ENCODE data around the gene RAMACL.

RAMACL gene

DNA sequence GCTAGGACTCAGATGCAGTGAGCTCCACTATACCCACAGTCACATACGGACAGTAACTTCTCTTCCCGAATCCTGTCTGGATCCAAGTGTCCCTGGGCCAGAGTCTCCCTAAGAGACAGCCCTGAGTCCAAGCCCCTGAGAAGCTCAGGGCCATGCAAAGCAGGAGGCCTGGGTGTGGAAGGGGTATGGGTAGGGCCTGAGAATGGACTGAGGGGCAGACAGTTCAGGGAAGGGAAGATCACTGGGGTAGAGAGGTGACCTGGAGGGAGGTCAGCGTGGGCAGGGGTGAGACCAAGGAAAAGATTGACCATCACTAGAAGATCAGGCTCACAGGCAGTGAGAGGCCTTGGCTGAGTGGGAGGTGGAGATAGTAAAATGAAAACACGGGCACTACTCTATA lies 31.8 kb upstream of the RAMACL start:
- DNase-seq (ENCODE audit: low spot score), result no peak

DNA sequence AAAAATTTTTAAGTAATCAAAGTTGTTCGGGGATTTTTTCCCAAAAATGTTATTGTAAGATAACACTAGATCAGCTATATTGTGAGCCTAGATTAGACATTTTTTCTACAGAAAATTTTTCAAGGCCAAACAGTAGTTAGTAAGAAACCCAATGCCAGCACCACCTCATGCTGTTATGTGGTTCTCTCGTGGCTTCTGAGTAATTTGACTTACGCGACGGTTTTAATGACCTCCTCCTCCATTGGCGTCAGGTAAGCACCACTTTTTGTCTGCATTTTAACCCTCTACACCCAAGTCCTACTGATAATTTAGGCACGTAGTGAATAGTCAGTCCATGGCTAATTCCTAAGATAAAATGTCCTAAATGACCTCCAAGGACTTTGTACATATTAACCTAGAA lies 30.9 kb upstream of the RAMACL start:
- DNase-seq (ENCODE audit: low spot score), result no peak

DNA sequence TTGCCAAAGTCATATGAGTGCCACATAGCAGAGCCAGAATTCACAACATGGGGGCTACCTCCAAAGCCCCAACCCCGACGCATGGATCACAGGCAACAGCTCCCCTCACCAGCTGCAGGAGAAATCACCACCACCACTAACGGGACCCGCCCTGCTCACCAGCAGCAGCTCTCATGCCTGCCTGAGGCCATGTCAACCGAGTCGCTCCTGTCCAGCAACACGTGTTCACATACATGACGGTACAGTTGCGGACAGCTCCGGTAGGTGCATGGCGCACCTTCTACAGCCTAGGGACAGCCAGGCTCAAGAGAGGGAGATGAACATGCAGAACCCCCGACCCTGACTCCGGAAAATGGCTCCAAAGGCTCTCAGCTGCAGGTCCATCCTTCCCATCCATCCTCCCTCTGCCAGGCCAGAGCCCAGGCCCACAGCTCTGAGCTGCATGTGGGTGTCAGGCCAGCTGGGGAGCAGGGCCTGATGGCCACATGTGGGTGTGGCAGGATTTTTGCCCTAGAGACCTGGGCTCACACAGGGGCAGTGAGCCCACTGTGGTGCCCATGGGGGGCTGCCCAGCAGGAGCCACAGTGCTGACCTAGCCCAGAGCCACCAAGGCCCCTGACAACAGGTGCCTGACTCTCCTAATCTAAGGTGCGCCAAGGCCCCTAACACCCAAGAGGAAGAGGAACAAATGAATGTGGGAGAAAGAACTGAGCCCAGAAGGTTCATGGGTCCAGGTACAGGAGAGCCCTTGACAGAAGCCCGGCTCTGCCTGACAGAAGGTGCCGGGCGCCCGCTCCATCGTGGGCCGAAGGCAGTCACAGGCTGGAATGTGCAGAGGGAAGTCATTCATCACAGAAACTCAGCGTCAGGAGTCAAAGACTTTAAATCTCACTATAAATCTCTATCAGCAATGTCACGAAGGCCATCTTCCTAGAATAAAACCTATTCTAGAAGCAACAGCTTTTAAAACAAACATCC lies 30.1 kb upstream of the RAMACL start:
- DNase-seq (ENCODE audit: low spot score), result no peak

DNA sequence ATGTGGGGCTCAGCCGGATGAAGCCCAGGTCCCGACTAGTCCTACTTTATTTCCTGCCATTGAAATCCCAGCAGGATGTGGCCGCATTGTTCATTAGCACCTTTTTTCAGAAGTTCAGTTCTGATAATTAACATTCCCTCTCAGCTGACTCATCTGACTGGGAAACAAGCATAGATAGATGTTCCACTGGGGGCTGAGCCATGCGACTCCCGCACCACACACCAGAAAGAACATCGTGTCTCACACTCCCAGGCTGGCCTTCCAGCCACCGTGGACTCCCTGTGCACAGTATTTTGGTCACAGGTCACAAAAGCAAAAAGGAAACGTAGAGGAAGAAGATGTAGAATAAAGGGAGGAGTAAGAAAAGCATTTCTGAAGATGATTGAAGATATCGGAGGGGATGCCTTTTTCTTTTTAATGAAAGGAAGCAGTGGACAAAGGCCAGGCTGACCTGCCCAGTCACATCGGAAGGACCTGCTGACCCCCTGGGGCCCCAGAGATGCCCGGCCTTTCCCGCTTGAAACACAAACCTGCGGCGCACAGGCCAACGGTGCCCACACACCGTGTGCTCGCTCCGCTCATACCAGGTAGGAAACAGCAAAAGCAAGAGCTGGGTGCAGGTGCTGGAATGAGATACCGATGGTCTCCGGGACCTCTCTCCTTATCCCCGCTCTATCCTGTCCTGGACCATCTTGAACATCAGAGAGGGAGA lies 28.7 kb upstream of the RAMACL start:
- DNase-seq (ENCODE audit: low spot score), result no peak

DNA sequence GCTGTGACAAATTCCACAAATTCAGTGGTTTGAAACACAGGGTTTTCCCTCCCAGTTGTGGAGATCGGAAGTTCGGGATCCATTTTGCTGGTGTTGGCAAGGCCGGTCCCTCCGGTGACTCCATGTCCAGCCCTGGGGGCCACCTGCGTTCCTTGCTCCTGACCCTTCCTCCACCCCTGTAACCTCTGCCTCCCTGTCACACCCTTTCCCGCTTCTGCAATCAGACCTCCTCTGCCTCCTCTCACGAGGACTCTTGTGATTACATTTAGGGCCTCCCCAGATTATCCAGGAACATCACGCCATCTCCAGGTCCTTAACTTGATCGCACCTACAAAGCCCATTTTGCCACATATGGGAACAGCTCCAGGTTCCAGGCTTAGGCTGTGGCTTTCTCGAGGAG lies 28.1 kb upstream of the RAMACL start:
- DNase-seq (ENCODE audit: low spot score), result no peak

DNA sequence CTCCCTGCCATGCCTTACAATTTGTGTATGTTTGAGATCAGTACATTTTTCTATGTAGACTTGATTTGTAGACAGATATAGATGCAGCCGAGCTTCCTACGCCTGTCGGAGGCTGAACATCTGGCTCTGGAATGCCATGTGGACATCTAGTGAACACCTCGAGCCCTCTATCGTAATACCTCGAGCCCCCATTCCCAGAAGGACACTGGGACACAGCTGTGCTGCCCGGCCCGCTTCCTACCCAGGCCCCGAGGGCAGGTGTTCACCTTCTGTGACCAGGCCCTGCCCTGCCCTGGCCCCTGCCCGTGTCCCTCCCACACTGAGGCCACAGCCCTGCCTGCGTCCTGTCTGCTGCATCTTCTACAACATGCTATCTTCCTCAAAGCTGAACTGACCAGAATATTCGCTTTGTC lies 27.7 kb upstream of the RAMACL start:
- DNase-seq (ENCODE audit: low spot score), result no peak

DNA sequence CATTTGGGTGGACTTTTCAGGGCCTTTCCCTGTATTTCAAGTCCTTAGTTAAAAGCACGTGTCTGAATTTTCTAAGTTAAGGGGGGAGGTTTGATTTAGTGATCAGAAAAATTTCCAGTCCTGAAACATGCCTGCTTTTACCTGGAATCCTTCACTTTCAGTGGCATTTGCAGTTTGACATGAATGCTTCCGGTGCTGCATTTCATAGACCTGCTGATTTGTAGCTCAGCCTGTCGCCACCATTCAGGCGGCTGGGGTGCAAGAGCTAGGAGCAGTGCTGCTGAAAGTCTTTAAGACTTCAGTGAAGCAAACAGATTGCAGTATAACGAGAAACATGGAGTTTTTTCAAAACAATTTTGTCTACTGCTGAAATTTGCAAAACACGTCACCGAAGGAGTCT lies 26.5 kb upstream of the RAMACL start:
- no peak for DNase-seq (ENCODE audit: low spot score)

DNA sequence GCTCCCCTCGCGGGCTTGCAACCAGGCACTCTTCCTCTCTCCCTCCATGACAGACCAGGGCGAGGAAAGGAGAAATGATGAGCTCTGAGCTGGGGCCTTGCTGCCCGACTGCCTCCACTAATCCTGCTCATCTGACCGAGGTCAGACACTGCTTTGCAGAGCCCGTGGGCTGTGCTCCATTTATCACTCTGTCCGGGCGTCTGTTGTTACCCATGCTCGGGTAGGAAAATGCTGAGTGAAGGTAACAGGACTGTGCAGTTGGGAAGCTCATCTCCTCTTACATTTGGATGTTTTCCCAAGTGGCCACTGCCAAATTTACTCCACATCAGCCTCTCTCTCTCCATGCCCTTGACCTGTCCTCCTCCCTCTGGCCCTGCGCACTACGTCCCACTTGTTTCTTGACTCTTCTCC lies 26.0 kb upstream of the RAMACL start:
- DNase-seq (ENCODE audit: low spot score), result no peak

DNA sequence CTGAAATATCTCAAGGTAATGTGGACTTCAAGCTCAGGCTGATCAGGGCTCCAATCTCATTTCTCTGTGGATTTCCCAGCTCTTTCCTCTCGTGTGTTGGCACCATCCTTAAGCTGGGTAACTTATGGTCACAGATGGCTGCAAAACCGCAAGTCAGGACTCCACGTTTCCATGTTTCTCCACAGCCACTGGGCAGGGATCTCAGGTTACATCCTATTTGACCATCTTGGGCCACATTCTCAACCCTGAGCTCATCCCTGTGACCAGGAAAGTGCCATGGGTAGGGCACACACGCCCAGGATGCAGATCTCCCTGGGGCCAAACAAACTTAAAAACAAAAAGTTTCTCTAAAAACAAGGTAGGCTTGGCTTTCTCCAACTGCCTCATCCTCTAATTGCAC lies 25.2 kb upstream of the RAMACL start:
- no peak for DNase-seq (ENCODE audit: low spot score)

DNA sequence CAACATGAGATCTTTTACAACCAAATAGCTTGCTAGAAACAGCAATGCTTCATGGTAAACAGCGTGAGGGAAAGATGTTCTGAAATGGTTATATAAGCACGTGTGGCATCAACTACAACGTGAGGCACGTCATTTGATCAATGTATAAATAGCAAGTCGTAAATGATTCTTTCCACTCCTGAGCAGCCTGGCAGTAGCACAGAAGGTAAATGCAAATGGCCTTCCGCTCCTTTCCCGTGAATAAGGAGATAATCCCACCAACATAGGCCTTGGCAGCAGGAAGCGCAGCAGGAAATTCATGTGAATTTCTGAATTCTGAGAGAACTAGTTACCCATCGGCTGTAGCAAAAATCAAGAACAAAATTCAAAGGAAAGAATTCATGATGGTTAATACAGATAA lies 23.6 kb upstream of the RAMACL start:
- no peak for DNase-seq (ENCODE audit: low spot score)

DNA sequence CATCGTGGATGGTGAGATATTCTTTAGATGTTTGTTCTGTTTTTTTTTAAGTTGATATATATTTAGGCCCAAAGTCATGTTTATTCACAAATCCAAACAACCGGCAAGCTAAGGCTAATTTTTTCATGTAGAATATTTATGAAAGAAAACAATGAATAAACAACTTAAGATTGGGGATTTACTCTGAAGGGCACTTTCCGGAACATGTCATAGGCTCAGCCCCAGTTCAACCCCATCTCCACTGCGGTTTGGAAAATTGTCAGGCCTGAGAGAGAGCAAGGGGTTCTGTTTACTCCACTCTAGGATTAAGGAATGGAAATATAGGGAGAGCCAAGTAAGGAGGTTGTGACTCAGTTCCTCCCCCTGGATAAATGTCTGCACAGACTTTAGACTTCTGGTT lies 22.3 kb upstream of the RAMACL start:
- DNase-seq (ENCODE audit: low spot score), result no peak

DNA sequence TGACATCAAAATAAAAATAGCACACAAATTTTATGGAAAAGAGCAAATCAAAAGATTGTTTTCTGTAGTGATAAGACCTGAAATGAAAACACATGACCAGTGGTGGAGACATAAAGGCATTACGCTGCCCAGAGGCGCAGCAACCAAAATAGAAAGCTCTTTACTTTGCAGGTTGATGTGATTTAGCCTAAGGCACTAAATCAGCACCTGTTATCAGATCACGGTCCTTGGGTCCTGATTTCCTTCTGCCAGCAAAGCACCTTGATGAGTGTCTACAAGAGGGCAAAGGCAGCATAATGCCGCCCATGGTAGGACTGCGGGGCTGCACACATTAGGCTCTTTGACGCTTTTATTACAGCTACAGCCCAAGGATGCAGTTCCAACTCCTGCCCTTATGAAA lies 19.3 kb upstream of the RAMACL start:
- DNase-seq (ENCODE audit: low spot score), result no peak

DNA sequence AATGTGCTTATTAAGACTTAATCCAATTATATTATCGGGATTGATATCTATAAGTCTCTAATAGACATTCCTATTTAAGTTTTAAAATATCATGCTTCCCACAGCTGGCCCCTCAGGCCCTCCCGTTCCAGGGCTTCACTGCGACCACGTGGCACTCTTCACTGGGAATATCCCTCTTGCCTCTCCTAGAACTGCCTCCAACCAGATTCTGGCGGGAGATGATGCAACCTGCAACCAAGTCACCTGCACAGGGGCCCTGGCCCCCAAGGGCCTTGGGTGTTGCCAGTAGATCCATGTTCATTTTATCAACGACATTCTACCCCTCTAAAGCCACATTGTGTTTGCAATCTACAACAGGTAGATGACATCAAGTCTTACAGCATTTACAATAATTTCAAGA lies 18.4 kb upstream of the RAMACL start:
- DNase-seq (ENCODE audit: low spot score), result no peak

DNA sequence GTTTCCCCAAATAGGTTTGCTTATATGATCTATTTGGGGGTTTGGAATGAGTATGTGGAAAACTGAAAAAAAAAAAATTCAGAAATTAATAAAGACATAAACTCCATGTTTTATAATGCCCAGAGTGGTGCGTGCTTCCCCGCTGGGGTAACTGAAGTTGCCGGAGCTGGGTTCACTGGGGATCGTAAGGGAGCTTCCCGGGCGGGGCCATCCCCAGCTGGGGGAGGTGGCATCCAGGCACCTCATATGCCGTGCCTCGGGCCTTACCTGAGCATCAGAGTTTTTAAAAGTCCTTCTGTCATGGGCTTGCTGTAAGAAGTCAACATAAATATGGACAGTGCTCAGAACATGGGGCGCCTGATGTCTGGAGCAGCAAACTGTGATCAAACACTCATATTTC lies 17.9 kb upstream of the RAMACL start:
- no peak for DNase-seq (ENCODE audit: low spot score)

DNA sequence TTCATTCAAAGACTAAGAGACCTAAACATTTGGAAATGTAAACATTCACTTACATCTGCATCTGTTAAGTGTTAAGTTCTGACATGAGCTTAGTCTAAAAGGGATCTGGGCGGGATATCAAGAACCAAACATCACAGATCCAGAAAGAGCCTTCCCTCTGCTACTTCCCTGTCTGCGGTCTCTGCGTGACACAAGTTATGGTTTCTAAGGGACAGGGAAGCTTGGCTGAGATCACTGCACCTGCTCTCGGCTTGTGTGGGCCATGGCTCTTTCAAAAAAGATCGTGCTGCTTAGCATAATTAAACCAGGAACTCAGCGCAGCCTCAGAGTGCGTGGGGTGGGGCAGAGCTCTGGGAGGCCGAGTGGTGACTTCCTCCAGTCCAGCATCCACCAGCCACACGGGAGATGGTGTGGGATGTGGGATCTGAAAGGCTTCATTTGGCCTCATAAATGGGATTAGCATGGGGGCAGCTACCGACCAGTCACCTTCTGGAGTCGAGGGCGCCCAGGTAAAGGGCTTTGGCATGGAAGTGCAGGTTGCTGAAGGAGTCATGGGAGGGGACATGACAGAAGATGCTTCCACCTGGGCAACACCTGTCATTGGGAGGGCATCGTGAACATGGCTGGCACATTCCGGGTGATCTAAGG lies 16.7 kb upstream of the RAMACL start:
- DNase-seq (ENCODE audit: low spot score), result no peak

DNA sequence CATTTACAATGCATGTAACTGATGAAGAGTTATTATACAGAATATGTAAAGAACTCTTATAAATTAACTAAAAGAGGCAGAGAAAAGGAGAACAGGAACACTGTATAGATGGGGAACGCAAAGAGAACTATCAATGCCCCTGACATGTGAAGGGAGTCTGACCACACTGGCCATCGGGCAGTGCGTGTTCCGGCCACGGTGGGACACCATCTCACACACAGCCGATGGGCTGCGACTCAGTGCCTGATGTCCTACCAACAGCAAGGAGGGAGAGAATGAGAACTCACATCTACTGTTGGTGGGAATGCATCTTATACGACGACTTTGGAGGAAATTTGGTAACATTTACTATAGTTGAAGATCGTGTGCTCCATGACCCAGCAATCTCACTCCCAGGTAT lies 15.5 kb upstream of the RAMACL start:
- no peak for DNase-seq (ENCODE audit: low spot score)

DNA sequence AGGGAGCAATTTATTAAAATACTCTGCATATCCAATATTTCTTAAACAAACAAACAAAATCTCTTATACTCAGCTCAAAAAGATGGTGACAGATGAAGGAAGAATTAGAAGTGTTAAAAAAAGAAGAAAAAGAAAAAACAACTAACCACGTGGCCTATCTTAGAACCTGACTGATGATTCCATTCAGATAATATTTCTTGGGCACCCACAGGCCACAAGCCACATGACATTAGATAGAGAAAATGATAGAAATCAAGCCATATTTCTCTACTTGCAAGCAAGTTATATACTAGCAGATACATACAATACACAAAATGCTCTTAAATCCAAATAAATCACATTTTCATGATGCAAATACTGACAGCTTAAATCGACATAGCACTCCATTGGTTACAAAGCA lies 14.5 kb upstream of the RAMACL start:
- no peak for DNase-seq (ENCODE audit: low spot score)

DNA sequence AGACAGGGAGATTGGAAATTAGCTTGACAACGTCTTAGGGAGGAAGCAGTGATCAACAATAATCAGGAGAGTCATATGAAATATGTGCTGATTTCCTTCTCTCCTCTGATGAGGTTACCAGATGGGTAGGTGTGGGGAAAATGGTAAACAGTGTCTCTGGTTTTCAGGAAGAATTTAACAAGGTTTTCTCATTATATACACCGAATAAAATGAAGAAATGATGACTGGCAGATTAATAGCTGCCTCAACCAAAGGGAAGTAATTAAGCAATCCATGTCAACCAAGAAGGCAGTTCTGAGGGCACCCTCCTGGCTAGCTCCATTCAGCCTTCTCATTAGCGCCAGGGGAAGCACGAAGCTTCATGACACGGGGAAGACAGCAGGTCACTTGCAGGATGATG lies 12.7 kb upstream of the RAMACL start:
- DNase-seq (ENCODE audit: low spot score), result no peak

DNA sequence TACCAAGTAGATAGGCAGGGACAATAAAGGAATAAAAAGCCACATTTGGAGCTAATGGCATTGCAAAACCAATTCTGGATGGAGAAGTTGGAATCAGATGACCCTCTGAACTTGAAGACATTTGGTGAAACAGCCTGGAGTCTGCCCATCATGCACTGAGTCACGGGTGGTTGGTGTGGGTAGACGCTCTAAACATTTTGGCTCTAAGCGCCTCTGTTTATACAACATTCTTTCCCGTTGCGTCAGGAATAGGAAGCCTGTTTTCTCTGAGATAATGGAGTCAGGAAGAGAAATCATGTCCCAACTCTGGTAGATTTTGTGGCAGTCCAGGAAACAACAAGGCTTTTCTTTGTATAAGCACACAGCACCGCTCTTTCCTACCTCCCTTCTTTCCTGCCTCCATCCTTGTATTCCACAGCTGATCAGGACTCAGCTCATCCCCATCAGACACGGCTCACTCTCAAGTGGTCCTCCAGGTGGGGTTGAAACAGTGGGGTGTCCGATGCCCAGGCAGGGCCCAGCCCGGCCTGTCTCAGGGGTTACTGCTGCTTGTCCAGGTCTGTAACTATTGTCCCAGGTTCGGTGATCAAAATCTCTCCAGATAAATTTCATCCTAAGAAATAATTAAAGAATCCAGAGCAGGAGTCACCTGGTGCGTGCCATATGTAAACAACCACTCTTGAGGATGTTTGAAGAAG lies 12.1 kb upstream of the RAMACL start:
- no peak for DNase-seq (ENCODE audit: low spot score)

DNA sequence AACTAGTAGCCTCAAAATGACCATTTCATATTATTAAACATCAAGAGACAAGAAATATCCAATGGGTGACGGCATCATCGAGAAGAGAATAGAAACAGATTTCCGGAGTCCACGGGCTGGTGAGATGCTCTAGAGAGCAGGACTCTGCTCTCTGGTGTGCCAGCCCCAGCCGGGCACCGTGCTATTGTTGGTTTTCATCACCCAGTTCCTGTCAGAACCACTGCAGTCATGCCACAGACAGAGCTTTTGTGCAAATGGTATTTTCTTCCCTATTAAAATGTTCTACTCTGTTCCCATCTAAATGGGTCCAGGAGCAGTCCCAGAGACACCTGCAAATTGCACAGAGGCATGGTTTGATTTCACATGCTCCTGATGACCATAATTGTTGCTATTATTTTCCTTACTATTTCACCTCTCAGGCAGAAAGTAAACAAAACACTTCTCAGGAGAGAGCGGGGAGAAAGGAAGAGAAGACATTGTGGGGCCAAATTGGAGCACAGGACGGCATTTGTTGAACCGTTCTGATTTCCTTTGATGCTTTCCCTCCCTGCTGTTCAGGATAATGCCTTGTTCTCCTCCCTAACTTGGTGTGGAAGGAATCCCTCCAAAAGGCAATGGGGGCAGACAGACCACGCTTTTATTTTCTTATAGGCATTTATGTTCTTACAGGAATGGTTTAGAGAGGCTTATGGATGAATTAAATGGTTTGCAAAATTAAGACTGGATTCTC lies 11.4 kb upstream of the RAMACL start:
- no peak for DNase-seq (ENCODE audit: low spot score)

DNA sequence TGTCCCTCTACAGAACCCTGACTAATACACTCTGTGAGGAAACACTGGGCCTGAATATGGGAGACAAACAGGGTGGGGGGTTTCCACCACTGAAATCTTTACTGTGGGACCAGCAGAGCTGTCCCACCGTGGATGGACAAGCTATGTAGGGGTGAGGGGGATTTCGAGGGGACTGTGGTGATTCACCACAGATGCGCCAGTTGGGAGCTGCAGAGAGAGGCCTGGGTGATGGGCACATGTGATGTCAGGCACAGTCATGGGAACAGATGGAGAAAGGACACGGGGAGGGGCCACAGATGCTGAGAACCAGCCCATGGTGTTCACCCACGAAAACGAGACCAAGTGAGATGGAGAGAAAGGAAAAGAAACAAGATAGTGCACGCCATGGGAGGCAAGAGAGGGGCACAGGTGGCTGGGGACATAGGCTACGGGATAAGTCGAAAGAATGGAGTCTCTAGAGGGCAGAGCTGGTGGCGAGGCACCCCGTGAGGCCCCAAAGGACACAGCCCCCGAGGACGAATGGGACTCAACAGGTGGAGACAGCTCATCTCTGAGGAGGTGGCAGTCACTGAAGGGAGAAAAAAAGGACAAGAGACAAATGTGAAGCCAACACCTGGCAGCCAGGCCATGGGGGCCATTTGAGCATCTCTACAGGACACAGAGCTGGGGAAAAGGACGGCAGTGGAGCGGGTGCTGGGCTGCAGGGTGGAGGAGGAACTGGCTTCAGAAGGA lies 10.5 kb upstream of the RAMACL start:
- DNase-seq (ENCODE audit: low spot score), result no peak
